ENCODE measurements around the gene PARVG.

GRCh38 chr22:44247346-44247745 is 66.6 kb downstream of the PARVG start:
- TF ChIP-seq POLR2AphosphoS2 (conservative IDR thresholded peaks at IDR 0.05; ENCODE audit: low read length) (no peak), HOXA7 (CRISPR knock-in tag; IDR thresholded peaks at IDR 0.05) (no peak), CTCF (IDR thresholded peaks at IDR 0.05) (no peak), ZC3H11A (IDR thresholded peaks at IDR 0.05) (no peak), MAX (IDR thresholded peaks at IDR 0.05) (no peak), KDM1A (IDR thresholded peaks at IDR 0.05; ENCODE audit: low read depth) (no peak), MAZ (IDR thresholded peaks at IDR 0.05; ENCODE audit: borderline replicate concordance, low read depth, low read length) (no peak), EP300 (IDR thresholded peaks at IDR 0.05) (no peak), CHD2 (IDR thresholded peaks at IDR 0.05; ENCODE audit: low read length, partially characterized antibody) (no peak), BHLHE40 (IDR thresholded peaks at IDR 0.05; ENCODE audit: low read depth, low read length) (no peak), RFX5 (IDR thresholded peaks at IDR 0.05) (no peak), USF2 (IDR thresholded peaks at IDR 0.05) (no peak), PBX3 (IDR thresholded peaks at IDR 0.05) (no peak)

Data from A549 (cell line).